Right lobe of liver (tissue), 6 donors: Measurements from ENCODE around the gene SLC9A4. TPM values are rescaled to one million over a fixed set of nuclear protein-coding genes. Genes with fewer than 3 reads are reported as not detected.

Experiments
- ATAC-seq, 4 donors: fragments of 200-7000 bp; cut with Tn5 transposase; one replicate each; pipeline ENCODE4 v1.9.1; 2020; ENCODE audit warnings: mild to moderate bottlenecking in 4 of 4, moderate library complexity in 4 of 4
- DNase-seq, 3 donors: peaks; one replicate each; pipeline ENCODE4 v3.0.0-alpha.2; 2020
- H3K27ac ChIP-seq, 3 donors: fragments of 200-600 bp; one replicate each; pipeline ENCODE4 v1.8.0; 2022
- H3K27me3 ChIP-seq, 2 donors: fragments of 200-600 bp; one replicate each; pipeline ENCODE4 v1.8.0; 2022
- H3K36me3 ChIP-seq, 4 donors: fragments of 200-600 bp; sonication (generic) in 1 of 4; one replicate each; pipeline versions ENCODE4 v1.5.1 to v1.8.0; 2017 to 2022; ENCODE audit warnings: control low read depth in 1 of 4
- H3K4me1 ChIP-seq, 4 donors: fragments of 200-600 bp; sonication (generic) in 1 of 4; one replicate each; pipeline versions ENCODE4 v1.5.1 to v1.8.0; 2017 to 2022; ENCODE audit warnings: control low read depth in 1 of 4
- H3K4me3 ChIP-seq, 3 donors: fragments of 200-600 bp; one replicate each; pipeline ENCODE4 v1.8.0; 2022
- H3K9me3 ChIP-seq, 4 donors: fragments of 200-600 bp; sonication (generic) in 1 of 4; one replicate each; pipeline versions ENCODE4 v1.5.1 to v1.8.0; 2017 to 2022; ENCODE audit warnings: control low read depth in 1 of 4
- POLR2A ChIP-seq: fragments of 450-650 bp; IDR thresholded peaks from one replicate; pipeline ENCODE4 v1.6.1; 2017; ENCODE audit warnings: antibody characterized with exemption, mild to moderate bottlenecking
- WGBS: methylation state at CpG from one replicate; pipeline ENCODE4 v1.1.6; 2018; ENCODE audit warnings: low coverage, low lambda C conversion rate; ENCODE audit not compliant: insufficient coverage; ENCODE audit errors: missing lambda C conversion rate; 5-methylcytosine and 5-hydroxymethylcytosine counted together
- intact Hi-C, 2 donors: fragments of 100-400 bp; cut with DNase I; formaldehyde crosslinking; loops; one replicate each; pipeline versions ENCODE4 v1.11.2 to v1.14.1; 2022
- total RNA-seq, 6 experiments: library from RNA; depleted of rRNA in 2 of 6; stranded (reverse); fragments of >200 nt in 2 of 6; fragmentation: NEBNext Ultra II Directional in 3 of 6; extraction: Animal tissue kit (Norgen Biotek cat#: 25700) in 3 of 6; gene quantifications; one replicate each; pipeline versions ENCODE4 v1.1.0 to v1.2.4, GENCODE V29; 2016 to 2023
- TF ChIP-seq, protein P1 (sequence below), 4 donors: fragments of 200-600 bp in 3 of 4; fragments of 450-650 bp in 1 of 4; IDR thresholded peaks; one replicate each; pipeline versions ENCODE4 v1.5.1 to v1.8.0; 2016 to 2022; ENCODE audit warnings: antibody characterized with exemption in 4 of 4, mild to moderate bottlenecking in 2 of 4
- donor health status: DM: no; HTN: yes; CAD: no.
- donor health status: DM: no; HTN: no; CAD: no.
- donor health status: DM: no; HTN: no; CAD: no.
- donor health status: DM: no; HTN: yes; CAD: no.
- donor health status: DM: no; HTN: yes; CAD: no.

Gene SLC9A4
- total RNA-seq, 6 experiments from 2014 or later = not detected

DNA sequence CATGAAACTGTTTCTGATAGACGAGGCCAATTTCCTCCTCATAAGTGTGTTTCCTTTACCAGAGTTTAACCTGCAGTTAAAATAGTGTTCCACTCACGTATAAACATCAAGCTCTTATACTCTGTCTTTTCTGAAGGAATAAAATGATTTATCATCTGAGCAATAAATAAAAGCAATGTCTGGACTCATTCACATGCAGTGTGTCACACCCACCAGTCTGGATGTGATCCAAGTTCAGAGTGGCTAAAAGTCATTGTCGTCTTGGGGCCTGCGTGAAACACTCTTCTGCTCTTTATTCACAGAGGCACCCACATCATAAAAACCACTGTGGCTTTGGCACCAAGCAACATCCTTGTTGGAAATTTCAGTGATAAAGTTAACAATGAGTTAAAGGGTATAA lies 19.5 kb upstream of the SLC9A4 start:
- Histone ChIP-seq H3K36me3 (no peaks in the 10 kb centered on the region), H3K4me3 (no peak overlapping the region), H3K4me1 (no peaks in the 10 kb centered on the region), H3K27me3 (no peaks in the 10 kb centered on the region), H3K27ac (no peak overlapping the region), H3K9me3 (no peaks in the 10 kb centered on the region)
- TF ChIP-seq POLR2A = no peak
- TF ChIP-seq, protein P1, sequence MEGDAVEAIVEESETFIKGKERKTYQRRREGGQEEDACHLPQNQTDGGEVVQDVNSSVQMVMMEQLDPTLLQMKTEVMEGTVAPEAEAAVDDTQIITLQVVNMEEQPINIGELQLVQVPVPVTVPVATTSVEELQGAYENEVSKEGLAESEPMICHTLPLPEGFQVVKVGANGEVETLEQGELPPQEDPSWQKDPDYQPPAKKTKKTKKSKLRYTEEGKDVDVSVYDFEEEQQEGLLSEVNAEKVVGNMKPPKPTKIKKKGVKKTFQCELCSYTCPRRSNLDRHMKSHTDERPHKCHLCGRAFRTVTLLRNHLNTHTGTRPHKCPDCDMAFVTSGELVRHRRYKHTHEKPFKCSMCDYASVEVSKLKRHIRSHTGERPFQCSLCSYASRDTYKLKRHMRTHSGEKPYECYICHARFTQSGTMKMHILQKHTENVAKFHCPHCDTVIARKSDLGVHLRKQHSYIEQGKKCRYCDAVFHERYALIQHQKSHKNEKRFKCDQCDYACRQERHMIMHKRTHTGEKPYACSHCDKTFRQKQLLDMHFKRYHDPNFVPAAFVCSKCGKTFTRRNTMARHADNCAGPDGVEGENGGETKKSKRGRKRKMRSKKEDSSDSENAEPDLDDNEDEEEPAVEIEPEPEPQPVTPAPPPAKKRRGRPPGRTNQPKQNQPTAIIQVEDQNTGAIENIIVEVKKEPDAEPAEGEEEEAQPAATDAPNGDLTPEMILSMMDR (IDR thresholded peaks at IDR 0.05) = no peak
- ATAC-seq = no peak
- intact Hi-C loops = no loop called here
- no peak for DNase-seq
- 58% methylated on average over 4 of the region's 4 CpGs for WGBS

GRCh38 chr2:102455061-102455670 lies 17.9 kb upstream of the SLC9A4 start:
- Histone ChIP-seq H3K36me3 (no peaks in the 10 kb centered on the region), H3K27me3 (no peaks in the 10 kb centered on the region), H3K27ac (no peak overlapping the region), H3K4me3 (no peak overlapping the region), H3K4me1 (no peaks in the 10 kb centered on the region), H3K9me3 (no peaks in the 10 kb centered on the region)
- ATAC-seq (no peak), DNase-seq (no peak)
- intact Hi-C loops = no loop called here
- TF ChIP-seq POLR2A = no peak
- TF ChIP-seq, protein P1 (IDR thresholded peaks at IDR 0.05) = no peak
- WGBS = 58% methylated on average over 2 of the region's 2 CpGs

- 43% methylated on average over 1 of the region's 1 CpG for WGBS
- H3K36me3 ChIP-seq = no peaks in the 10 kb centered on the region
- no peaks in the 10 kb centered on the region for H3K27me3 ChIP-seq
- no peak overlapping the region for H3K4me3 ChIP-seq
- no peak for ATAC-seq
- H3K9me3 ChIP-seq = no peaks in the 10 kb centered on the region
- TF ChIP-seq, protein P1 (IDR thresholded peaks at IDR 0.05) = no peak
- no peak for TF ChIP-seq POLR2A
- no peak for DNase-seq
- intact Hi-C loops = no loop called here
- no peak overlapping the region for H3K27ac ChIP-seq
- H3K4me1 ChIP-seq = no peaks in the 10 kb centered on the region
These were observed 12.6 kb upstream of the SLC9A4 start for GRCh38 chr2:102460467-102460866.

GRCh38 chr2:102461188-102461587 lies 11.8 kb upstream of the SLC9A4 start:
- Histone ChIP-seq H3K9me3 (no peaks in the 10 kb centered on the region), H3K36me3 (no peaks in the 10 kb centered on the region), H3K4me3 (no peak overlapping the region), H3K27me3 (no peaks in the 10 kb centered on the region), H3K4me1 (no peaks in the 10 kb centered on the region), H3K27ac (no peak overlapping the region)
- no peak for TF ChIP-seq POLR2A
- TF ChIP-seq, protein P1 (IDR thresholded peaks at IDR 0.05) = no peak
- intact Hi-C loops = no loop called here
- 81% methylated on average over 6 of the region's 6 CpGs for WGBS
- ATAC-seq (no peak), DNase-seq (no peak)

GRCh38 chr2:102463160-102463559 lies 9.9 kb upstream of the SLC9A4 start:
- no peaks in the 10 kb centered on the region for H3K4me1 ChIP-seq
- H3K36me3 ChIP-seq = no peaks in the 10 kb centered on the region
- ATAC-seq = no peak
- H3K4me3 ChIP-seq = no peak overlapping the region
- no peaks in the 10 kb centered on the region for H3K9me3 ChIP-seq
- no peaks in the 10 kb centered on the region for H3K27me3 ChIP-seq
- WGBS = 72% methylated on average over 5 of the region's 5 CpGs
- DNase-seq = no peak
- intact Hi-C loops = no loop called here
- no peak overlapping the region for H3K27ac ChIP-seq
- TF ChIP-seq POLR2A = no peak
- TF ChIP-seq, protein P1 (IDR thresholded peaks at IDR 0.05) = no peak
